ENCODE data around the gene RSBN1L. TPM values are rescaled to one million over a fixed set of nuclear protein-coding genes. Genes with fewer than 3 reads are reported as not detected.

RSBN1L gene
- polyA plus RNA-seq, 1 experiment: 2.8 TPM

DNA sequence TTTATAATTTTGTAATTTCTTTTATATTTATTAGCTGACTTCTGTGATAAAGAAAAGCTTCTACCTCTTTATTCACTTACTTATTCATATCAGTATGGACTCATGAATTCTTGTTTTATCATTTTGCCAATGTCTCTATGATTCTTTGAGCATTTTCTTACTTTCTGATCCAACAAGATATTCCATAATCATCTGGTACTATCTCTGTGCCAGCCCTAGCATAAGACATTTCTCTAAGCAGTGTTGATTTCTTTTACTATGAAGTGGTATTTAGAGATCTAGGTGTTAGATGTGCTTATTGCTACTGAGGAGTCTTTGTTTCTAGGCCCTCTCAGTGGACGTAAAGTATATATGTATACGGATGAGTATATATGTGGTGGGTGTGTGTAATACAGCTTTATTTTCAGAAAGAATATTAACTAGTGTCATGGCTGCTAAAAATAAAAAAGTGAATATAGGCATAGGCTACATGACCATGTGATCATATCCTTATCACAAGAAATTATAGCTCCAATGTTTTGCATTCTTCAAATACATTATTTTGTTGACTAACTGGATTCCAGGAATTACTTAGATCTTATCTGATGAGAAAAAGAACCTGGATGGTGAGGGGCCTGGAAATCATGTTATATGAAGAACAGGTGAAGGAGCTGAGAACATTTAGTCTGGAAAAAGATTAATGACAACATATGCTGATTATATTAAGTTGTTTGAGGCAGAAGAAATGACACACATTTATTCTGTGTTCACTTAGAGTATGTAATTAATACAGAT lies 115.4 kb downstream of the RSBN1L start:
- H3K27me3 ChIP-seq (ENCODE audit: control insufficient read depth, insufficient read depth, low read length): no peaks in the 10 kb centered on the region
- H3K4me3 ChIP-seq (ENCODE audit: low read depth, low read length): no peak overlapping the region
- CTCF ChIA-PET: interaction anchor here (0.6 kb wide), 1 partner anchor 126 kb away, joined by 4 read pairs; no protein-coding TSS in a partner anchor
- TF ChIP-seq, protein P1, sequence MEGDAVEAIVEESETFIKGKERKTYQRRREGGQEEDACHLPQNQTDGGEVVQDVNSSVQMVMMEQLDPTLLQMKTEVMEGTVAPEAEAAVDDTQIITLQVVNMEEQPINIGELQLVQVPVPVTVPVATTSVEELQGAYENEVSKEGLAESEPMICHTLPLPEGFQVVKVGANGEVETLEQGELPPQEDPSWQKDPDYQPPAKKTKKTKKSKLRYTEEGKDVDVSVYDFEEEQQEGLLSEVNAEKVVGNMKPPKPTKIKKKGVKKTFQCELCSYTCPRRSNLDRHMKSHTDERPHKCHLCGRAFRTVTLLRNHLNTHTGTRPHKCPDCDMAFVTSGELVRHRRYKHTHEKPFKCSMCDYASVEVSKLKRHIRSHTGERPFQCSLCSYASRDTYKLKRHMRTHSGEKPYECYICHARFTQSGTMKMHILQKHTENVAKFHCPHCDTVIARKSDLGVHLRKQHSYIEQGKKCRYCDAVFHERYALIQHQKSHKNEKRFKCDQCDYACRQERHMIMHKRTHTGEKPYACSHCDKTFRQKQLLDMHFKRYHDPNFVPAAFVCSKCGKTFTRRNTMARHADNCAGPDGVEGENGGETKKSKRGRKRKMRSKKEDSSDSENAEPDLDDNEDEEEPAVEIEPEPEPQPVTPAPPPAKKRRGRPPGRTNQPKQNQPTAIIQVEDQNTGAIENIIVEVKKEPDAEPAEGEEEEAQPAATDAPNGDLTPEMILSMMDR (IDR thresholded peaks at IDR 0.05; ENCODE audit: insufficient read depth, low read depth, low read length): no peak
- no peaks in the 10 kb centered on the region for H3K36me3 ChIP-seq (ENCODE audit: control insufficient read depth, insufficient read depth, low read length)
- POLR2A ChIA-PET: interaction anchor here (0.6 kb wide), 1 partner anchor 9 kb away, joined by 3 read pairs; no protein-coding TSS in a partner anchor
- no peak for DNase-seq (ENCODE audit: low read depth)

DNA sequence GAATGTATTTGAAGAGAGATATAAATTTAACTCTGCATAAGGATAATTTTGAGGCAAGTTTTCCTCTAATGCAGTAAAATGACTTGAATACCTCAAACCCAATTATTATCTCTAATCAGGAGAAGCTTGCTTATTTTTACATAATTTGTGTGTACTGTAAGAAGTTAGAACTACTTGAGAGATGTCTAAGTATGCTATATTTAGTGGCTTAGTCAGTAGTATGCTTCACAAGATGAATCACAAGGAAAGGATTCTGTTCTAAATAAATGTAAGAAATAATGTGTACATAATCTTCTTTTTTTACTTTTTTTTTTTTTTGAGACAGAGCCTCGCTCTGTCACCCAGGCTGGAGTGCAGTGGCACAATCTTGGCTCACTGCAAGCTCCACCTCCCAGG lies 116.0 kb downstream of the RSBN1L start:
- ChIA-PET POLR2A (interaction anchor here (0.6 kb wide), 1 partner anchor 9 kb away, joined by 3 read pairs; no protein-coding TSS in a partner anchor), CTCF (no interaction called here)
- H3K27me3 ChIP-seq (ENCODE audit: control insufficient read depth, insufficient read depth, low read length): no peaks in the 10 kb centered on the region
- TF ChIP-seq, protein P1 (IDR thresholded peaks at IDR 0.05; ENCODE audit: insufficient read depth, low read depth, low read length): no peak
- no peak overlapping the region for H3K4me3 ChIP-seq (ENCODE audit: low read depth, low read length)
- peak; percentile 73 for DNase-seq (ENCODE audit: low read depth)
- H3K36me3 ChIP-seq (ENCODE audit: control insufficient read depth, insufficient read depth, low read length): no peaks in the 10 kb centered on the region

- Histone ChIP-seq H3K36me3 (ENCODE audit: control insufficient read depth, insufficient read depth, low read length) (no peaks in the 10 kb centered on the region), H3K4me3 (ENCODE audit: low read depth, low read length) (no peak overlapping the region), H3K27me3 (ENCODE audit: control insufficient read depth, insufficient read depth, low read length) (no peaks in the 10 kb centered on the region)
- ChIA-PET CTCF (no interaction called here), POLR2A (no interaction called here)
- TF ChIP-seq, protein P1 (IDR thresholded peaks at IDR 0.05; ENCODE audit: insufficient read depth, low read depth, low read length): no peak
- no peak for DNase-seq (ENCODE audit: low read depth)
Observed at GRCh38 chr7:77813180-77813579, 116.9 kb downstream of the RSBN1L start.

DNA sequence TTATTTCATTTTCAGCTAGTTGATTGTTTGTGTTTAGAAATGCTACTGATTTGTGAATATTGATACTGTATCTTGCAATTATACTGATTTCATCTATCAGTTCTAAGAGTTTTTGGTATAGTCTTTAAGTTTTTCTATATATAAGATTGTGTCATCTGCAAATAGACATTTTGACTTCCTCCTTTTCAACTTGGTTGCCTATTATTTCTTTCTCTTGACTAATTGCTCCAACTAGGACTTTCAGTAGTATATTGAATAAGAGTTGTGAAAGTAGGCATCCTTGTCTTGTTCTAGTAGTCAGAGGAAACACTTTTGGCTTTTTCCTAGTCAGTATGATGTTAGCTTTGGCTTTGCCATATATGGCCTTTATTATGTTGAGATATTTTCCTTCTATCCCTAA lies 122.8 kb downstream of the RSBN1L start:
- POLR2A ChIA-PET: no interaction called here
- CTCF ChIA-PET: no interaction called here
- TF ChIP-seq, protein P1 (IDR thresholded peaks at IDR 0.05; ENCODE audit: insufficient read depth, low read depth, low read length): no peak
- no peak overlapping the region for H3K4me3 ChIP-seq (ENCODE audit: low read depth, low read length)
- H3K27me3 ChIP-seq (ENCODE audit: control insufficient read depth, insufficient read depth, low read length): no peaks in the 10 kb centered on the region
- DNase-seq (ENCODE audit: low read depth): no peak
- peaks cover 2% of the 10 kb centered on the region; the same call in 1 of the 2 replicates for H3K36me3 ChIP-seq (ENCODE audit: control insufficient read depth, insufficient read depth, low read length)

DNA sequence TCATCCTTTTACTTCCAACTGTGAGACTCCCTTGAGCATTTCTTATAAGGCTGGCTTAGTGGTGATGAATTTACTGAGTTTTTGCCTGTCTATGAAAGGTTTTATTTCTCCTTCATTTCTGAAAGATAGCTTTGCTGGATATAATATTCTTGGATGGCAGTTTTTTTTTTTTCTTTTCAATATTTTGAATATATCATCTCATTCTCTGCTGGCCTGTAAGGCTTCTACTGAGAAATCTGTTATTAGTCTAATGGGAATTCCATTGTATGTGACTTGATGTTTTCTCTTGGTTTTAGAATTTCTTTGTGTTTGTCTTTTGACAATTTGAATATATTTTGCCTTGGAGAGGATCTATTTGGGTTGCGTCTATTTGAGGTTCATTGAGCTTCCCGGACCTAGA lies 124.7 kb downstream of the RSBN1L start:
- no peak for DNase-seq (ENCODE audit: low read depth)
- TF ChIP-seq, protein P1 (IDR thresholded peaks at IDR 0.05; ENCODE audit: insufficient read depth, low read depth, low read length): no peak
- CTCF ChIA-PET: no interaction called here
- Histone ChIP-seq H3K4me3 (ENCODE audit: low read depth, low read length) (no peak overlapping the region), H3K36me3 (ENCODE audit: control insufficient read depth, insufficient read depth, low read length) (peaks cover 2% of the 10 kb centered on the region; the same call in 1 of the 2 replicates), H3K27me3 (ENCODE audit: control insufficient read depth, insufficient read depth, low read length) (no peaks in the 10 kb centered on the region)
- POLR2A ChIA-PET: no interaction called here
